ENCODE results near the gene ARID1B.
A peak's percentile ranks its signal among the peaks of the same experiment; 100 is the strongest.

ARID1B gene

DNA sequence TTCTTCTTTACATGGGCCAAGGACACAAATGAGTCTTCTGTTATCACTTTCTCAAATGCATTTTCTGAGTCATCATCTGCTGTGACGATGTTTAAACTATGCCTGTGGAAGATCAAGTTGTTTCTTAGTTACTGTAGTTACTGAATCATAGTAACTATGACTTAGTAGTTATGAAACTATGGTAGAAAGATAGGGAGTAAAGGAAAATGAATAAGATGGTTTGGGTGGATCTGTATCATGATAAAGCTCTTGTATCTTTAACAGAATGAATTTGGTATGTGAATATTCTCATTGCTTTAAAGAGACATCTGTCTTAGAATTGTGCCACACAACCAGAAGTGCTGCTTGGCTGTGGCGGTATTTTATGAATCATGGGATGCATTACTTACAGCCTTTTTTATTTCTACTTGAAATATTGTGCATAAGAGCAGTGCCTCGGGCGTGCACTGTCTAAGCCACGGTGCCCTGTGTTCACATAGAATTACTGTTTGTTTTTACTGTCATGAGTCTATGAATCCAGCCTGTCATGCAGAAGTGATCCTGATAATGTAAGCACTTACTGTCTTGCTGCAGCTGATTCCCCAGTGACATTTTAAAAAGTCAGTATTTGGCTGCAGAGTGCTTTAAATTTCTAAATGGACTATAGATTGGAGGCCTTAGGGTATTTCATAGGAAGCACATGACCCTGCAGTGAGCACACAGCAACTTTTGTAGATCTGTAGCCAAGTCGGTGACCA lies 330.9 kb downstream of the ARID1B start (continued):
- TF ChIP-seq, protein P1, sequence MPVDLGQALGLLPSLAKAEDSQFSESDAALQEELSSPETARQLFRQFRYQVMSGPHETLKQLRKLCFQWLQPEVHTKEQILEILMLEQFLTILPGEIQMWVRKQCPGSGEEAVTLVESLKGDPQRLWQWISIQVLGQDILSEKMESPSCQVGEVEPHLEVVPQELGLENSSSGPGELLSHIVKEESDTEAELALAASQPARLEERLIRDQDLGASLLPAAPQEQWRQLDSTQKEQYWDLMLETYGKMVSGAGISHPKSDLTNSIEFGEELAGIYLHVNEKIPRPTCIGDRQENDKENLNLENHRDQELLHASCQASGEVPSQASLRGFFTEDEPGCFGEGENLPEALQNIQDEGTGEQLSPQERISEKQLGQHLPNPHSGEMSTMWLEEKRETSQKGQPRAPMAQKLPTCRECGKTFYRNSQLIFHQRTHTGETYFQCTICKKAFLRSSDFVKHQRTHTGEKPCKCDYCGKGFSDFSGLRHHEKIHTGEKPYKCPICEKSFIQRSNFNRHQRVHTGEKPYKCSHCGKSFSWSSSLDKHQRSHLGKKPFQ (tag by site-specific recombination; IDR thresholded peaks at IDR 0.05) = peak; percentile 58
- TF ChIP-seq BCL11A (tag by site-specific recombination; IDR thresholded peaks at IDR 0.05; ENCODE audit: low read depth) (no peak), ZNF707 (tag by site-specific recombination; IDR thresholded peaks at IDR 0.05) (no peak), OSR2 (tag by site-specific recombination; IDR thresholded peaks at IDR 0.05) (peak; percentile 89), MZF1 (tag by site-specific recombination; IDR thresholded peaks at IDR 0.05; ENCODE audit: borderline replicate concordance) (no peak), ZNF473 (tag by site-specific recombination; IDR thresholded peaks at IDR 0.05) (no peak), ZSCAN30 (tag by site-specific recombination; IDR thresholded peaks at IDR 0.05) (peak; percentile 19; the same call in 1 of the 2 replicates), ZNF510 (tag by site-specific recombination; IDR thresholded peaks at IDR 0.05; ENCODE audit: insufficient replicate concordance) (no peak), ZNF561 (tag by site-specific recombination; IDR thresholded peaks at IDR 0.05; ENCODE audit: borderline replicate concordance) (peak; percentile 68; the same call in 1 of the 2 replicates), ZNF221 (tag by site-specific recombination; IDR thresholded peaks at IDR 0.05; ENCODE audit: borderline replicate concordance) (no peak), ZNF24 (tag by site-specific recombination; IDR thresholded peaks at IDR 0.05) (0 out of 2 replicates have a peak, but pooled peaks have one; percentile 39), WT1 (tag by site-specific recombination; IDR thresholded peaks at IDR 0.05) (no peak), ZNF664 (tag by site-specific recombination; IDR thresholded peaks at IDR 0.05) (no peak), GLI4 (tag by site-specific recombination; IDR thresholded peaks at IDR 0.05) (no peak), IKZF3 (tag by site-specific recombination; IDR thresholded peaks at IDR 0.05) (peak; percentile 71), ZNF426 (tag by site-specific recombination; IDR thresholded peaks at IDR 0.05) (no peak), SP7 (tag by site-specific recombination; IDR thresholded peaks at IDR 0.05) (0 out of 2 replicates have a peak, but pooled peaks have one; percentile 12), ZNF560 (tag by site-specific recombination; IDR thresholded peaks at IDR 0.05; ENCODE audit: borderline replicate concordance) (no peak), ZNF548 (tag by site-specific recombination; IDR thresholded peaks at IDR 0.05) (no peak), ZNF157 (tag by site-specific recombination; IDR thresholded peaks at IDR 0.05) (no peak), ZNF521 (tag by site-specific recombination; IDR thresholded peaks at IDR 0.05) (no peak), ZNF792 (tag by site-specific recombination; IDR thresholded peaks at IDR 0.05) (no peak), ZNF214 (tag by site-specific recombination; IDR thresholded peaks at IDR 0.05; ENCODE audit: borderline replicate concordance) (no peak), ZFP3 (tag by site-specific recombination; IDR thresholded peaks at IDR 0.05; ENCODE audit: low read depth) (no peak), ZNF596 (tag by site-specific recombination; IDR thresholded peaks at IDR 0.05) (no peak)
- TF ChIP-seq, protein P2, sequence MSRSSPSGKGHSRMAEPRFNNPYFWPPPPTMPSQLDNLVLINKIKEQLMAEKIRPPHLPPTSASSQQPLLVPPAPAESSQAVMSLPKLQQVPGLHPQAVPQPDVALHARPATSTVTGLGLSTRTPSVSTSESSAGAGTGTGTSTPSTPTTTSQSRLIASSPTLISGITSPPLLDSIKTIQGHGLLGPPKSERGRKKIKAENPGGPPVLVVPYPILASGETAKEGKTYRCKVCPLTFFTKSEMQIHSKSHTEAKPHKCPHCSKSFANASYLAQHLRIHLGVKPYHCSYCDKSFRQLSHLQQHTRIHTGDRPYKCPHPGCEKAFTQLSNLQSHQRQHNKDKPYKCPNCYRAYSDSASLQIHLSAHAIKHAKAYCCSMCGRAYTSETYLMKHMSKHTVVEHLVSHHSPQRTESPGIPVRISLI (tag by site-specific recombination; IDR thresholded peaks at IDR 0.05) = no peak
- TF ChIP-seq, protein P3, sequence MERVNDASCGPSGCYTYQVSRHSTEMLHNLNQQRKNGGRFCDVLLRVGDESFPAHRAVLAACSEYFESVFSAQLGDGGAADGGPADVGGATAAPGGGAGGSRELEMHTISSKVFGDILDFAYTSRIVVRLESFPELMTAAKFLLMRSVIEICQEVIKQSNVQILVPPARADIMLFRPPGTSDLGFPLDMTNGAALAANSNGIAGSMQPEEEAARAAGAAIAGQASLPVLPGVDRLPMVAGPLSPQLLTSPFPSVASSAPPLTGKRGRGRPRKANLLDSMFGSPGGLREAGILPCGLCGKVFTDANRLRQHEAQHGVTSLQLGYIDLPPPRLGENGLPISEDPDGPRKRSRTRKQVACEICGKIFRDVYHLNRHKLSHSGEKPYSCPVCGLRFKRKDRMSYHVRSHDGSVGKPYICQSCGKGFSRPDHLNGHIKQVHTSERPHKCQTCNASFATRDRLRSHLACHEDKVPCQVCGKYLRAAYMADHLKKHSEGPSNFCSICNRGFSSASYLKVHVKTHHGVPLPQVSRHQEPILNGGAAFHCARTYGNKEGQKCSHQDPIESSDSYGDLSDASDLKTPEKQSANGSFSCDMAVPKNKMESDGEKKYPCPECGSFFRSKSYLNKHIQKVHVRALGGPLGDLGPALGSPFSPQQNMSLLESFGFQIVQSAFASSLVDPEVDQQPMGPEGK (tag by site-specific recombination; IDR thresholded peaks at IDR 0.05) = no peak
- TF ChIP-seq, protein P4, sequence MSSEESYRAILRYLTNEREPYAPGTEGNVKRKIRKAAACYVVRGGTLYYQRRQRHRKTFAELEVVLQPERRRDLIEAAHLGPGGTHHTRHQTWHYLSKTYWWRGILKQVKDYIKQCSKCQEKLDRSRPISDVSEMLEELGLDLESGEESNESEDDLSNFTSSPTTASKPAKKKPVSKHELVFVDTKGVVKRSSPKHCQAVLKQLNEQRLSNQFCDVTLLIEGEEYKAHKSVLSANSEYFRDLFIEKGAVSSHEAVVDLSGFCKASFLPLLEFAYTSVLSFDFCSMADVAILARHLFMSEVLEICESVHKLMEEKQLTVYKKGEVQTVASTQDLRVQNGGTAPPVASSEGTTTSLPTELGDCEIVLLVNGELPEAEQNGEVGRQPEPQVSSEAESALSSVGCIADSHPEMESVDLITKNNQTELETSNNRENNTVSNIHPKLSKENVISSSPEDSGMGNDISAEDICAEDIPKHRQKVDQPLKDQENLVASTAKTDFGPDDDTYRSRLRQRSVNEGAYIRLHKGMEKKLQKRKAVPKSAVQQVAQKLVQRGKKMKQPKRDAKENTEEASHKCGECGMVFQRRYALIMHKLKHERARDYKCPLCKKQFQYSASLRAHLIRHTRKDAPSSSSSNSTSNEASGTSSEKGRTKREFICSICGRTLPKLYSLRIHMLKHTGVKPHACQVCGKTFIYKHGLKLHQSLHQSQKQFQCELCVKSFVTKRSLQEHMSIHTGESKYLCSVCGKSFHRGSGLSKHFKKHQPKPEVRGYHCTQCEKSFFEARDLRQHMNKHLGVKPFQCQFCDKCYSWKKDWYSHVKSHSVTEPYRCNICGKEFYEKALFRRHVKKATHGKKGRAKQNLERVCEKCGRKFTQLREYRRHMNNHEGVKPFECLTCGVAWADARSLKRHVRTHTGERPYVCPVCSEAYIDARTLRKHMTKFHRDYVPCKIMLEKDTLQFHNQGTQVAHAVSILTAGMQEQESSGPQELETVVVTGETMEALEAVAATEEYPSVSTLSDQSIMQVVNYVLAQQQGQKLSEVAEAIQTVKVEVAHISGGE (tag by site-specific recombination; conservative IDR thresholded peaks at IDR 0.05; ENCODE audit: low read depth) = no peak

All from HEK293 (cell line).